K562 (cell line): Measurements from ENCODE around the gene TGFB1I1. TPM values are rescaled to one million over a fixed set of nuclear protein-coding genes. Genes with fewer than 3 reads are reported as not detected.

Experiments
- ARID3B ChIP-seq: fragments of 250-450 bp; sonication (Bioruptor Pico); IDR thresholded peaks from 2 replicates; pipeline ENCODE4 v1.4.0; 2020; ENCODE audit warnings: borderline replicate concordance
- HNRNPH1 ChIP-seq: fragments of 200-400 bp; formaldehyde crosslinking; optimal IDR thresholded peaks from 2 replicates; pipeline ENCODE3; 2017; ENCODE audit warnings: low read depth, mild to moderate bottlenecking, low read length, moderate library complexity
- LARP7 ChIP-seq: fragments of 450-650 bp; IDR thresholded peaks from 2 replicates; pipeline ENCODE4 v1.6.1; 2016
- MBD1 ChIP-seq: fragments of 250-450 bp; sonication (Bioruptor Pico); IDR thresholded peaks from 2 replicates; pipeline ENCODE4 v1.8.0; 2022; ENCODE audit warnings: inconsistent platforms
- SP1 ChIP-seq: sonication (generic); formaldehyde crosslinking; IDR thresholded peaks from 2 replicates; pipeline ENCODE4 v1.8.1; 2022; ENCODE audit warnings: mild to moderate bottlenecking, missing genetic modification reagents
- TSHZ1 ChIP-seq: fragments of 250-450 bp; sonication (Bioruptor Pico); IDR thresholded peaks from 2 replicates; pipeline ENCODE4 v1.4.0; 2020; ENCODE audit warnings: mild to moderate bottlenecking, moderate library complexity
- ZBTB40 ChIP-seq, 2 experiments: fragments of 450-650 bp in 1 of 2; sonication (generic) in 1 of 2; formaldehyde crosslinking in 1 of 2; IDR thresholded peaks; 2 replicates each; pipeline versions ENCODE4 v1.7.1 to v1.9.0; 2016 to 2022; ENCODE audit warnings: inconsistent platforms in 1 of 2, mild to moderate bottlenecking in 1 of 2, missing genetic modification reagents in 1 of 2
- ZNF436 ChIP-seq: fragments of 250-450, 450-650 bp; sonication (Bioruptor Pico); formaldehyde crosslinking; IDR thresholded peaks from 2 replicates; pipeline ENCODE4 v1.7.0; 2020; ENCODE audit warnings: mild to moderate bottlenecking
- polyA plus RNA-seq, 8 experiments: library from polyadenylated mRNA; depleted of rRNA in 4 of 8; stranded (reverse) in 5 of 8; unstranded in 3 of 8; fragments of >200 nt; fragmentation: Nextera tagmentation in 2 of 8; fragmentation: Illumina TruSeq in 1 of 8; extraction: Ambion mirVana in 2 of 8; extraction: Trizol in 1 of 8; gene quantifications; 2 replicates each; pipeline versions ENCODE4 v1.2.1 to v1.2.3, GENCODE V29; 2011 to 2014; ENCODE audit warnings: inconsistent platforms in 1 of 8, missing spikeins in 1 of 8
- total RNA-seq, 7 experiments: library from RNA; depleted of rRNA in 6 of 7; stranded (reverse); fragments of >200 nt in 6 of 7; fragmentation: Illumina TruSeq in 2 of 7; extraction: Trizol in 2 of 7; gene quantifications; 2 replicates each; pipeline versions ENCODE4 v1.2.1 to v1.2.3, GENCODE V29; 2011 to 2021; ENCODE audit warnings: low replicate concordance in 1 of 7

The TGFB1I1 gene
- total and polyA plus RNA-seq, 9 of the 15 experiments (the other 6 are each of a cell fraction or from before 2014, with no cell fraction given) = 0.04 to 0.91 (median 0.19) TPM

- TF ChIP-seq MBD1 (CRISPR knock-in tag) = no peak
- TF ChIP-seq SP1 (CRISPR knock-in tag) = peak; percentile 73
- no peak for TF ChIP-seq LARP7
- no peak for TF ChIP-seq TSHZ1 (CRISPR knock-in tag)
- TF ChIP-seq ZBTB40 (IDR thresholded peaks at IDR 0.05) = peak; percentile 64
- TF ChIP-seq ZBTB40 (CRISPR knock-in tag; IDR thresholded peaks at IDR 0.05) = no peak
- no peak for TF ChIP-seq ARID3B (CRISPR knock-in tag)
- no peak for TF ChIP-seq HNRNPH1
- no peak for TF ChIP-seq ZNF436 (CRISPR knock-in tag)
Observed at GRCh38 chr16:31459687-31460581, 12.0 kb upstream of the TGFB1I1 start (continued).
